ENCODE data around the gene XYLT2.

XYLT2 gene

DNA sequence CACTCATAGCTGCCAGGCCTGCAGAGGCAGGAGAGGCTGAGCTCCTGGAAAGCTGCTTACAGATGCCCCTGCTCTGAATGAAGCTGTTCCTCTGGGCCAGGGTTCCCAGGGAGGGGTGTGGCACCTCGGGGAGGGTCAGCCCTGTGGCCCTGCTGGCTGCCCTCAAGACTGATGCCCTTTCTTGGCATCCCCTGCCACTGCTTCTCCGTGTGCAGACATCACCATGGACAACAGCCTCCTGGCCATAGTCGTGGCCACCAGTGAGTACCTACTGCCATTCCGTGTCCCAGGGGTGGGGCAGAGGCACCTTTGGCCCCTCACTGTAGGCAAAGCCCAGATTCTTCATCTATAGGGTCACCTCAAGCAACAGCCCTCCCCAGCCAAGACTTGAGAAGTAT lies 18.1 kb downstream of the XYLT2 start:
- DNase-seq: no peak
- Histone ChIP-seq H3K4me2 (ENCODE audit: insufficient read depth, low read length) (no peak overlapping the region), H3K79me2 (ENCODE audit: insufficient read depth, low read length) (no peaks in the 10 kb centered on the region), H3K9ac (ENCODE audit: low read depth, low read length) (no peak overlapping the region), H3K9me3 (ENCODE audit: insufficient read depth, low read length, severe bottlenecking) (no peaks in the 10 kb centered on the region), H3K36me3 (ENCODE audit: insufficient read depth, low read length) (peaks cover 65% of the 10 kb centered on the region), H3K4me3 (ENCODE audit: low read depth in 1 of 2, low read length in 2 of 2) (no peak overlapping the region), H2AFZ (ENCODE audit: low read depth, low read length) (no peak overlapping the region), H3K27me3 (ENCODE audit: insufficient read depth, low read length, poor library complexity) (no peaks in the 10 kb centered on the region), H3K4me1 (ENCODE audit: insufficient read depth, low read length) (no peaks in the 10 kb centered on the region), H3K27ac (ENCODE audit: low read length) (no peak overlapping the region), H4K20me1 (ENCODE audit: insufficient read depth, low read length) (peaks cover 36% of the 10 kb centered on the region)
- TF ChIP-seq, protein P1, sequence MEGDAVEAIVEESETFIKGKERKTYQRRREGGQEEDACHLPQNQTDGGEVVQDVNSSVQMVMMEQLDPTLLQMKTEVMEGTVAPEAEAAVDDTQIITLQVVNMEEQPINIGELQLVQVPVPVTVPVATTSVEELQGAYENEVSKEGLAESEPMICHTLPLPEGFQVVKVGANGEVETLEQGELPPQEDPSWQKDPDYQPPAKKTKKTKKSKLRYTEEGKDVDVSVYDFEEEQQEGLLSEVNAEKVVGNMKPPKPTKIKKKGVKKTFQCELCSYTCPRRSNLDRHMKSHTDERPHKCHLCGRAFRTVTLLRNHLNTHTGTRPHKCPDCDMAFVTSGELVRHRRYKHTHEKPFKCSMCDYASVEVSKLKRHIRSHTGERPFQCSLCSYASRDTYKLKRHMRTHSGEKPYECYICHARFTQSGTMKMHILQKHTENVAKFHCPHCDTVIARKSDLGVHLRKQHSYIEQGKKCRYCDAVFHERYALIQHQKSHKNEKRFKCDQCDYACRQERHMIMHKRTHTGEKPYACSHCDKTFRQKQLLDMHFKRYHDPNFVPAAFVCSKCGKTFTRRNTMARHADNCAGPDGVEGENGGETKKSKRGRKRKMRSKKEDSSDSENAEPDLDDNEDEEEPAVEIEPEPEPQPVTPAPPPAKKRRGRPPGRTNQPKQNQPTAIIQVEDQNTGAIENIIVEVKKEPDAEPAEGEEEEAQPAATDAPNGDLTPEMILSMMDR (IDR thresholded peaks at IDR 0.05; ENCODE audit: borderline replicate concordance, extremely low read depth, low read length, poor library complexity, severe bottlenecking): no peak
- TF ChIP-seq EZH2 (IDR thresholded peaks at IDR 0.05; ENCODE audit: borderline replicate concordance, low read depth, low read length, severe bottlenecking): no peak
- ATAC-seq (ENCODE audit: insufficient read depth, low read depth): no peak

DNA sequence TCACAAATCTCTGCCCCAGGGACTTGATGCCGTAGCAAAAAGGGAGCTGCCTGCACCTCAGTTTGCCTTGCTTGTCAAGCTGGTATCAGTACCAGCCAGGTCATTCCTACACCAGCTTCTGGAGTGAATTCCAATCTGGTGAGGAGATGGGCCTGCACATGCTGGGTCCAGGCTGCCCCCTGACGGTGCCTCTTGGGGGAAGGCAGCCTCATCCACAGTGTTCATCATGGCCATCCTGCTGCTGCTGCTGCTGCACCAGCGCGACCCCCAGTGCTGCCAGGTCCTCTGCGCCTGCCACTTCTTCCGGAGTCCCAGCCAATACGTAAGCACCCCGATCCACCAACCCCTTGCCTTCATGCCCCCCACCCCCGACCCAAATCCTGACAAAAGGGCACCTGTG lies 18.8 kb downstream of the XYLT2 start:
- H3K4me3 ChIP-seq (ENCODE audit: low read depth in 1 of 2, low read length in 2 of 2): no peak overlapping the region
- no peak for TF ChIP-seq EZH2 (IDR thresholded peaks at IDR 0.05; ENCODE audit: borderline replicate concordance, low read depth, low read length, severe bottlenecking)
- TF ChIP-seq, protein P1 (IDR thresholded peaks at IDR 0.05; ENCODE audit: borderline replicate concordance, extremely low read depth, low read length, poor library complexity, severe bottlenecking): no peak
- H3K9ac ChIP-seq (ENCODE audit: low read depth, low read length): no peak overlapping the region
- no peak overlapping the region for H3K4me2 ChIP-seq (ENCODE audit: insufficient read depth, low read length)
- H3K79me2 ChIP-seq (ENCODE audit: insufficient read depth, low read length): peaks cover 2% of the 10 kb centered on the region; the same call in 1 of the 2 replicates
- no peak overlapping the region for H2AFZ ChIP-seq (ENCODE audit: low read depth, low read length)
- ATAC-seq (ENCODE audit: insufficient read depth, low read depth) (no peak), DNase-seq (no peak)
- no peak overlapping the region for H3K27ac ChIP-seq (ENCODE audit: low read length)
- H3K4me1 ChIP-seq (ENCODE audit: insufficient read depth, low read length): no peaks in the 10 kb centered on the region
- peaks cover 35% of the 10 kb centered on the region for H4K20me1 ChIP-seq (ENCODE audit: insufficient read depth, low read length)
- no peaks in the 10 kb centered on the region for H3K9me3 ChIP-seq (ENCODE audit: insufficient read depth, low read length, severe bottlenecking)
- peaks cover 65% of the 10 kb centered on the region for H3K36me3 ChIP-seq (ENCODE audit: insufficient read depth, low read length)
- H3K27me3 ChIP-seq (ENCODE audit: insufficient read depth, low read length, poor library complexity): no peaks in the 10 kb centered on the region

DNA sequence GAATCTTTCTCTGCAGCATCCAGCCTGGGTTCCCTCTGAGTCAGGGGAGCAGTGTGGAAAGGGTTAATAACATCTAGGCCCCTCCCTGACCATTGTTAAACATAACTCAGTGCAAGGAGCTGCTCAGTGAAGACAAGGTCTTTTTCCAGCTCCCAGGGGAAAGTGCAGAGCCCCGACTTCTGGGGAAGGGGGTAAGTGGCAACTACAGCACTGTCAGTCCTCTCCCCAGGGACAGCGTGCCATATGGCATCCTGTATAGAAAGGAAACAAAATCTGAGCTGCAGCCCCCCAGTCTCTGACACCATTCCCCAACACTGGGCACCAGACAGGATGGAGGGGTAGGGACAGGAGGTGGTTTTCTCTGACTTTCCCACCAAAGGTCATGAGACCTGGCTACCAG lies 19.2 kb downstream of the XYLT2 start:
- peaks cover 7% of the 10 kb centered on the region; the same call in 1 of the 2 replicates for H3K79me2 ChIP-seq (ENCODE audit: insufficient read depth, low read length)
- H3K36me3 ChIP-seq (ENCODE audit: insufficient read depth, low read length): peaks cover 65% of the 10 kb centered on the region
- no peaks in the 10 kb centered on the region for H3K9me3 ChIP-seq (ENCODE audit: insufficient read depth, low read length, severe bottlenecking)
- H3K27me3 ChIP-seq (ENCODE audit: insufficient read depth, low read length, poor library complexity): no peaks in the 10 kb centered on the region
- DNase-seq: no peak
- peaks cover 32% of the 10 kb centered on the region for H4K20me1 ChIP-seq (ENCODE audit: insufficient read depth, low read length)
- ATAC-seq (ENCODE audit: insufficient read depth, low read depth): no peak
- no peak overlapping the region for H3K4me3 ChIP-seq (ENCODE audit: low read depth in 1 of 2, low read length in 2 of 2)
- TF ChIP-seq EZH2 (IDR thresholded peaks at IDR 0.05; ENCODE audit: borderline replicate concordance, low read depth, low read length, severe bottlenecking): no peak
- TF ChIP-seq, protein P1 (IDR thresholded peaks at IDR 0.05; ENCODE audit: borderline replicate concordance, extremely low read depth, low read length, poor library complexity, severe bottlenecking): no peak
- H2AFZ ChIP-seq (ENCODE audit: low read depth, low read length): no peak overlapping the region
- no peak overlapping the region for H3K27ac ChIP-seq (ENCODE audit: low read length)
- H3K4me2 ChIP-seq (ENCODE audit: insufficient read depth, low read length): no peak overlapping the region
- H3K9ac ChIP-seq (ENCODE audit: low read depth, low read length): no peak overlapping the region
- no peaks in the 10 kb centered on the region for H3K4me1 ChIP-seq (ENCODE audit: insufficient read depth, low read length)

Data from DND-41 (cell line).